Measurements from ENCODE around the gene KLHL24. TPM values are rescaled to one million over a fixed set of nuclear protein-coding genes. Genes with fewer than 3 reads are reported as not detected.
A peak's percentile ranks its signal among the peaks of the same experiment; 100 is the strongest.
"Not testable (repeated sequence)": the region's sequence is repeated elsewhere in the genome, so short reads cannot be mapped to it uniquely, and the experiment has no call there.

KLHL24 gene
- total RNA-seq, 2 donors from 2014 or later, result 10.7 to 75.1 TPM

DNA sequence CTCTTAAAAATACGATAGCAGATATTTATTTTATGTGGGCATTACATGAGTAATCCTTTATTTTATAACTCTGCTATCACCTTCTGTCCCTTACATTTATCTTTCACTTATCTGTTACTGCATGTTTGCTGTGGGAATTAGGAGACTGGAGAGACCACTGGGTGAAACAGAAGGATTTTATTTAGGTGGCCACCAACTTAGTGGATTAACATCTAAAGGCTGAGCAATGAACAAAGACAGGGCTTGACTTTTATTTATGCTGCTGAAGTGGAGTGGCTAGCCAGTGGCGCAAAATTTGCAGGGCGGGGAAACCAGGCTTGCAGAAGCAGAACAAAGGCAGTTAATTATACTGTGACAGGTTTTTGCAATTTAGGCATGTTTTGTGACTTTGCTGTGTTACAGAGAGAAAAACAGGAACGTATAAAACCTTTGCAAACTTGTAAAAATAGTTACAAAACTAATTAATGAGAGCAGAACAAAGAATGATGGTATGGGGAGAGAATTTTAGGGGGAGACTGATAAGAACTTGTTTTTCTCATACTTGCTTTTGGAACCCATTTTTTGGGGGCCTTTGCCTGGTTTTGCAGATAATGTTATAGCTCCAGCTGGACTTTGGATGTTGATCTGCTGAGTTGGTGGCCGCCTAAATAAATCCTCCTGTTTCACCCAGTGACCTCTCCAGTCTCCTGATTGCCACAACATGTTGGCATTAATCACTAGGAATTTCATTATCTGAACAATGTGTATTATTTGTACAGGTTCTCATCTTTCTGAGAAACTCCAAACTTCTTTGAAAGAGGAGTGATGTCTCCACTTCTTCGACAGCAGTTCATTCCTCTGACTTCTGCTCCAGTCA is 18.0 kb downstream of the KLHL24 start:
- Mint-ChIP-seq H3K36me3 (peaks cover 28 to 60% of the 10 kb centered on the region in 2 donors), H3K27ac (no peak overlapping the region), H3K9me3 (peaks cover 24 to 30% of the 10 kb centered on the region in 2 donors)
- ATAC-seq (no peak), DNase-seq (ENCODE audit: low spot score in 2 of 2) (no peak)

DNA sequence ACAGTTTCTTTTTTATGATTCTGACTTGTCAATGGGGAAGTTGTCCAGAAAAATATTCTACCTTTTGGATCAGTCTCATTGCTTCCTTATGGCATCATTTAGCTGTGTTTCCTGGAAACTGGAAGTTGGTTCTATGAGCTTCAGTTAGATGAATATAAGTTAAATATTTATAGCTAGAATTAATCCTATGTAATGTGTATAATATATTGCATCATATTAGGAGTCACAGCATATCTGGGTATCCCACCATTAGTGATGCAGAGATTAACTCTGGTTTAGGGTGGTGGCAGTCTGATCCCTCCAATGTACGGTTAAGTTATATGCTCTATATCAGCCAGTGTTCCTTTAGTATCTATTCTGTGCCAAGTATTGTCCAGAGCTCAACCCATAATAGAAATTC is 19.3 kb downstream of the KLHL24 start:
- ATAC-seq, result no peak
- Mint-ChIP-seq H3K9me3 (peaks cover 24 to 30% of the 10 kb centered on the region in 2 donors), H3K36me3 (peaks cover 32 to 50% of the 10 kb centered on the region in 2 donors), H3K27ac (no peak overlapping the region)
- no peak for DNase-seq (ENCODE audit: low spot score in 2 of 2)

DNA sequence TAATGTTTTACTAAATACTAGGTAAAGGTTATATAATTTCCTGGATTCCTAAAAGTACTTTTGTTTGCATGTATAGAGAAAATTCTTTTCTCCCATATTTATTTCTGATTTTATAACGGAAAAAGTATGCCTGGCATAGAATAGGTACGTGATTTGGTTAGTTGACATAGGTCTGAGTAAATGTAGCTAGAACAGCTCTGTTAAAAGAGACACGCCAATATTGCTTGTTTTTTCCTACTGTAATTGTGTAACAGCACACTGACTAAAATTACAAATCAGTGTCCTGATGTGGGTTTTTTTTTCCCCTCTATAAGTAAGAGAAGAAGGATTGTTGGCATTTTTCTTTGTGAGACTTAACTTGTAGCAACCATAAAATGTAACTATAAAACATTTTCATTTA is 26.7 kb downstream of the KLHL24 start:
- Mint-ChIP-seq H3K27ac (no peak overlapping the region), H3K9me3 (peaks cover 0 to under 1% of the 10 kb centered on the region in 2 donors), H3K36me3 (peaks cover 3 to 4% of the 10 kb centered on the region in 2 donors)
- ATAC-seq (no peak), DNase-seq (ENCODE audit: low spot score in 2 of 2) (no peak)

- no peak for ATAC-seq
- H3K36me3 Mint-ChIP-seq, result no peaks in the 10 kb centered on the region
- H3K9me3 Mint-ChIP-seq, result no peaks in the 10 kb centered on the region
- H3K27ac Mint-ChIP-seq, result no peak overlapping the region
- DNase-seq (ENCODE audit: low spot score in 2 of 2), result no peak
These were observed 29.5 kb downstream of the KLHL24 start for GRCh38 chr3:183664913-183665381.

DNA sequence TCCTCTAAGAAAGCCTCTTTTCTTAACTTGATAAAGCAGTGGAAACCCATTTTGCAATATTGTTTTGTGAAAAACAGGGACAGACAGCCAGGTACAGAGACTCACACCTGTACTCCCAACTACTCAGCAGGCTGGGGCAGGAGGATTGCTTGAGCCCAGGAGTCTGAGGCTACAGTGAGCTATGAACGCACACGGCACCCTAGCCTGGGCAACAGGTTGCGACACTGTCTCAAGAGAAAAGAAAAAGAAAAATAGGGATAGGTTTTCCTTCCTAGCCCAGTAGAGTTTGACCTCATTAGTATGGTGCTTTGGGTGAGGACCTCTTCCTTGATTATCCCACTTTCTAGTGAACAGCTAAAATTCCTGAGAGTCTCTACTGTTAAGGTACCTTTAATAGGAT is 44.6 kb downstream of the KLHL24 start:
- DNase-seq (ENCODE audit: low spot score in 2 of 2), result no peak
- no peak for ATAC-seq
- Mint-ChIP-seq H3K36me3 (no peaks in the 10 kb centered on the region), H3K9me3 (no peaks in the 10 kb centered on the region), H3K27ac (no peak overlapping the region)

DNA sequence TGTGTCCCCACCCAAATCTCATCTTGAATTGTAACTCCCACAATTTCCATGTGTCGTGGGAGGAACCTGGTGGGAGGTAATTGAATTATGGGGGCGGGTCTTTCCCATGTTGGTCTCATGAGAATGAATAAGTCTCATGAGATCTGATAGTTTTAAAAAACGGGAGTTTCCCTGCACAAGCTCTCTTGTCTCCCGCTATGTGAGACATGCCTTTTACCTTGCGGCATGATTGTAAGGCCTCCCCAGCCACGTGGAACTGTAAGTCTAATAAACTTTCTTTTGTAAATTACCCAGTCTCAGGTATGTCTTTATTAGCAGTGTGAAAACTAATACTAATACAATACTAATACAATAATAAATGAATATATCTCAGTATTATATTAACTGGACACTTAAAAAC is 52.3 kb downstream of the KLHL24 start:
- no peak overlapping the region for H3K27ac Mint-ChIP-seq
- no peaks in the 10 kb centered on the region for H3K36me3 Mint-ChIP-seq
- ATAC-seq (no peak), DNase-seq (ENCODE audit: low spot score in 2 of 2) (no peak)
- H3K9me3 Mint-ChIP-seq, result no peaks in the 10 kb centered on the region

DNA sequence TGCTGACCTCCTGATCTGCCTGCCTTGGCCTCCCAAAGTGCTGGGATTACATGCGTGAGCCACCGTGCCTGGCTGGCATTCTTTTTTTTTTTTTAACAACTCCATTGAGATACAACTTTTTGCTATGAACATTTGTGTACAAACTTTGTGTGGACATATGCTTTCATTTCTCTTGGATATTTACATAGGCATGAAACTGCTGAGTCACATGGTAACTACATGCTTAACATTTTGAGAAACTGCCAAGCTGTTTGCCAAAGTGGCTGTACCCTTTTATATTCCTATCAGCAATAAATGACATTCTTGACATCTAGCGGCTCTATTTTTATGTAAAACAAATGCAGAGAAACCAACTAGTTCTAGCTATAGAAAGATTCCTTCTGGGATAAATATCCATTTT is 53.5 kb downstream of the KLHL24 start:
- Mint-ChIP-seq H3K27ac (no peak overlapping the region), H3K9me3 (no peaks in the 10 kb centered on the region), H3K36me3 (no peaks in the 10 kb centered on the region)
- ATAC-seq (no peak), DNase-seq (ENCODE audit: low spot score in 2 of 2) (no peak)

- not testable (repeated sequence) for ATAC-seq; DNase-seq (ENCODE audit: low spot score in 2 of 2); H3K36me3 Mint-ChIP-seq; H3K27ac Mint-ChIP-seq; H3K9me3 Mint-ChIP-seq
These were observed 54.2 kb downstream of the KLHL24 start for GRCh38 chr3:183689621-183690020.

- no peak for ATAC-seq
- no peak for DNase-seq (ENCODE audit: low spot score in 2 of 2)
- H3K27ac Mint-ChIP-seq, result no peak overlapping the region
- H3K36me3 Mint-ChIP-seq, result no peaks in the 10 kb centered on the region
- H3K9me3 Mint-ChIP-seq, result no peaks in the 10 kb centered on the region
These were observed 55.1 kb downstream of the KLHL24 start for GRCh38 chr3:183690402-183690995.

GRCh38 chr3:183692436-183692835 is 57.0 kb downstream of the KLHL24 start:
- H3K27ac Mint-ChIP-seq, result no peak overlapping the region
- H3K36me3 Mint-ChIP-seq, result peaks cover 0 to 3% of the 10 kb centered on the region in 2 donors
- H3K9me3 Mint-ChIP-seq, result no peaks in the 10 kb centered on the region
- no peak for DNase-seq (ENCODE audit: low spot score in 2 of 2)
- no peak for ATAC-seq

DNA sequence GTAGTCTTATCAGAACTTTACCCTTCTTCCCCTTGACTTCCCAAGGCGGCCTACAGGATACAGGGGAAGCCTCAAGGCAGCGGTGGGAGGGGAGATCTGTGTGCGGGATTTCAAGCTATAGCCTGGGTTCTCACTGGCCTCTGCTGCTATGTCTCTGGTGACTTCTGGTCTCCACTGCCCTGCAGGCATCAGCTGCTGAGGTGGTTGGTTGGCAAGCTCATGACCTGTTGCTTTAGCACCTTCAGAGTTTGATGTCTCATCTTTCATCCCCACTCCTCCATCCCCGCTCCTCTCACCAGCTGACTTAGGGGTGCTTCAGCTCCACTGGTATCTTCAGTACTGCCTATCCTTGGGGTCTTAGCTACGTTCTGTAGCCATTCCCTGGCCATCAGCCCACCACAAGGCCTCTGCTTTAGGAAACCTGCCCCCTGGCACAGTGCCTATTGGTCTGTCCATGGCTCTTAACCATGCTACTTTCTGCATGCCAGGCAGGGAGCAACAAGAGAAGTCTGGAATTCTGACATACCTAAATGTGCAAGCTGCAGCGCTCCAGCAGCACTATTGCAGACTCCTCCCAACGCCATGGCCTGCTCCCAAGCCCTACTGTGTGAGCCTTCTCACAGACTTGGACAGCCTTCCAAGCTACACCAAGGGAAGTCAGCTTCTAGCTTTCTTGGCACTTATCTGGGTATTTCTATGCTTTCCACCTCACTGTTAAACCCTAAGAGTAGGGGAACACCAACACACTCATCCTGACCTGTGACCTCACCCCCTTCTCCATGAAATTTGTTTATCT is 60.3 kb downstream of the KLHL24 start:
- ATAC-seq, result no peak
- Mint-ChIP-seq H3K27ac (no peak overlapping the region), H3K36me3 (peaks cover 20 to 23% of the 10 kb centered on the region in 2 donors), H3K9me3 (no peaks in the 10 kb centered on the region)
- DNase-seq (ENCODE audit: low spot score in 2 of 2), result no peak

DNA sequence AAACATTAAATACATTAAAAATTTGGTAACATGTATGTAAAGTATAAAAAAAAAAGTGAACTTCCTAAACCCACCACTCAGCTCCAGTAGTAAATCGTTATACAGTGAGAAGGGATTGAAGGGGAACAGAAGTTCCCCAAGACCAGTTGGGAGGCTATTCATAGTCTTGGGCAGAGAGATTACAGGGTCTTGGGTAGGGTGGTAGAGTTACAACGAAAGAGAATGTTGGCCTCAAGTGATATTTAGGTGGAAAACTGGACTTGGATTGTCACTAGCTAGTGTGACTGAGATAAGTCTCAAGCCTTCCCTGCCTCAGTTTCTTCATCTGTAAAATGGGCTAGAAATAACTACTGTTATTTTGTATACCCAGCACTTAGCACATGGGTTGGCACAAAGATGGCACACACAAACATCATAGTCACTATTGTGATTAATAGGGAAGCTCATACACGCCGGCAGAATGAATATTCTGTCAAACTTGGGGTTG is 61.7 kb downstream of the KLHL24 start:
- H3K36me3 Mint-ChIP-seq, result peaks cover 20 to 30% of the 10 kb centered on the region in 2 donors
- H3K27ac Mint-ChIP-seq, result peak overlapping the region; percentile 86 to 92
- ATAC-seq (peak in 1 of 2 donors; percentile 1), DNase-seq (ENCODE audit: low spot score in 2 of 2) (no peak)
- H3K9me3 Mint-ChIP-seq, result no peaks in the 10 kb centered on the region

- ATAC-seq, result peak; percentile 86 to 94
- Mint-ChIP-seq H3K36me3 (peaks cover 20 to 30% of the 10 kb centered on the region in 2 donors), H3K9me3 (no peaks in the 10 kb centered on the region), H3K27ac (peak within 1 kb of the TSS; percentile 86 to 92)
- peak; percentile 70 to 84 for DNase-seq (ENCODE audit: low spot score in 2 of 2)
These were observed 62.3 kb downstream of the KLHL24 start, which contains the start of gene YEATS2 for GRCh38 chr3:183697610-183698317. Gene YEATS2, plus strand, starts transcription at chr3:183697797. Its CDS starts 17,366 bp downstream, at chr3:183715163.

GRCh38 chr3:183698318-183698751 is 62.9 kb downstream of the KLHL24 start:
- peak; percentile 18 to 45 for ATAC-seq
- Mint-ChIP-seq H3K36me3 (peaks cover 20 to 30% of the 10 kb centered on the region in 2 donors), H3K9me3 (no peaks in the 10 kb centered on the region), H3K27ac (peak overlapping the region; percentile 76 to 77)
- DNase-seq (ENCODE audit: low spot score in 2 of 2), result peak; percentile 13 to 59

- DNase-seq (ENCODE audit: low spot score in 2 of 2) (no peak), ATAC-seq (peak in 1 of 2 donors; percentile 28)
- Mint-ChIP-seq H3K36me3 (peaks cover 20 to 30% of the 10 kb centered on the region in 2 donors), H3K27ac (peak overlapping the region; percentile 76 to 77), H3K9me3 (no peaks in the 10 kb centered on the region)
These were observed 63.3 kb downstream of the KLHL24 start for GRCh38 chr3:183698756-183699155.
